ENCODE data around the gene MPHOSPH10. TPM values are rescaled to one million over a fixed set of nuclear protein-coding genes. Genes with fewer than 3 reads are reported as not detected.
"Not testable (repeated sequence)": the region's sequence is repeated elsewhere in the genome, so short reads cannot be mapped to it uniquely, and the experiment has no call there.

Gene MPHOSPH10
- polyA plus RNA-seq, 1 donor = 34.4 TPM

- 40% methylated on average over 1 of the region's 1 CpG for WGBS (ENCODE audit: insufficient coverage, low lambda C conversion rate)
- peak; percentile 10 to 39 for DNase-seq
These were observed 42.7 kb downstream of the MPHOSPH10 start for GRCh38 chr2:71173096-71173495.

GRCh38 chr2:71174207-71174606 lies 43.8 kb downstream of the MPHOSPH10 start:
- Histone ChIP-seq H3K4me1 (ENCODE audit: control insufficient read depth, insufficient read depth, low read length) (no peaks in the 10 kb centered on the region), H3K4me3 (ENCODE audit: low read length) (no peak overlapping the region), H3K27me3 (ENCODE audit: control insufficient read depth, insufficient read depth, low read length) (no peaks in the 10 kb centered on the region), H3K27ac (ENCODE audit: low read length) (no peak overlapping the region), H3K36me3 (ENCODE audit: control insufficient read depth, insufficient read depth, low read length) (no peaks in the 10 kb centered on the region), H3K9me3 (ENCODE audit: control insufficient read depth, low read depth, low read length) (no peaks in the 10 kb centered on the region)
- no CpG with 5 or more reads among the region's 3 CpGs for WGBS (ENCODE audit: insufficient coverage, low lambda C conversion rate)
- DNase-seq = no peak

More at GRCh38 chr2:71173096-71173495, 42.7 kb downstream of the MPHOSPH10 start:
- Histone ChIP-seq H3K4me1 (ENCODE audit: control insufficient read depth, insufficient read depth, low read length) (no peaks in the 10 kb centered on the region), H3K27ac (ENCODE audit: low read length) (no peak overlapping the region), H3K36me3 (ENCODE audit: control insufficient read depth, insufficient read depth, low read length) (no peaks in the 10 kb centered on the region), H3K9me3 (ENCODE audit: control insufficient read depth, low read depth, low read length) (no peaks in the 10 kb centered on the region), H3K27me3 (ENCODE audit: control insufficient read depth, insufficient read depth, low read length) (no peaks in the 10 kb centered on the region), H3K4me3 (ENCODE audit: low read length) (no peak overlapping the region)

GRCh38 chr2:71178836-71179235 lies 48.4 kb downstream of the MPHOSPH10 start:
- not testable (repeated sequence) for DNase-seq; H3K27ac ChIP-seq (ENCODE audit: low read length); H3K27me3 ChIP-seq (ENCODE audit: control insufficient read depth, insufficient read depth, low read length); H3K4me3 ChIP-seq (ENCODE audit: low read length); H3K4me1 ChIP-seq (ENCODE audit: control insufficient read depth, insufficient read depth, low read length); H3K36me3 ChIP-seq (ENCODE audit: control insufficient read depth, insufficient read depth, low read length); H3K9me3 ChIP-seq (ENCODE audit: control insufficient read depth, low read depth, low read length)
- WGBS (ENCODE audit: insufficient coverage, low lambda C conversion rate) = no CpG with 5 or more reads among the region's 8 CpGs

GRCh38 chr2:71181316-71181715 lies 50.9 kb downstream of the MPHOSPH10 start:
- no peak for DNase-seq
- Histone ChIP-seq H3K4me1 (ENCODE audit: control insufficient read depth, insufficient read depth, low read length) (no peaks in the 10 kb centered on the region), H3K4me3 (ENCODE audit: low read length) (no peak overlapping the region), H3K9me3 (ENCODE audit: control insufficient read depth, low read depth, low read length) (no peaks in the 10 kb centered on the region), H3K27me3 (ENCODE audit: control insufficient read depth, insufficient read depth, low read length) (no peaks in the 10 kb centered on the region), H3K27ac (ENCODE audit: low read length) (no peak overlapping the region), H3K36me3 (ENCODE audit: control insufficient read depth, insufficient read depth, low read length) (no peaks in the 10 kb centered on the region)
- 0% methylated on average over 1 of the region's 2 CpGs for WGBS (ENCODE audit: insufficient coverage, low lambda C conversion rate)

- H3K27me3 ChIP-seq (ENCODE audit: control insufficient read depth, insufficient read depth, low read length); H3K36me3 ChIP-seq (ENCODE audit: control insufficient read depth, insufficient read depth, low read length); H3K4me3 ChIP-seq (ENCODE audit: low read length); H3K9me3 ChIP-seq (ENCODE audit: control insufficient read depth, low read depth, low read length); H3K27ac ChIP-seq (ENCODE audit: low read length); DNase-seq; H3K4me1 ChIP-seq (ENCODE audit: control insufficient read depth, insufficient read depth, low read length): not testable (repeated sequence)
- WGBS (ENCODE audit: insufficient coverage, low lambda C conversion rate) = 43% methylated on average over 1 of the region's 5 CpGs
These were observed 53.1 kb downstream of the MPHOSPH10 start for GRCh38 chr2:71183306-71184115.

GRCh38 chr2:71186973-71187372 lies 56.5 kb downstream of the MPHOSPH10 start:
- Histone ChIP-seq H3K27me3 (ENCODE audit: control insufficient read depth, insufficient read depth, low read length) (no peaks in the 10 kb centered on the region), H3K9me3 (ENCODE audit: control insufficient read depth, low read depth, low read length) (no peaks in the 10 kb centered on the region), H3K36me3 (ENCODE audit: control insufficient read depth, insufficient read depth, low read length) (no peaks in the 10 kb centered on the region), H3K4me3 (ENCODE audit: low read length) (no peak overlapping the region), H3K27ac (ENCODE audit: low read length) (no peak overlapping the region), H3K4me1 (ENCODE audit: control insufficient read depth, insufficient read depth, low read length) (no peaks in the 10 kb centered on the region)
- no peak for DNase-seq
- WGBS (ENCODE audit: insufficient coverage, low lambda C conversion rate) = no CpG with 5 or more reads among the region's 1 CpG

GRCh38 chr2:71187589-71187988 lies 57.2 kb downstream of the MPHOSPH10 start:
- no CpG with 5 or more reads among the region's 2 CpGs for WGBS (ENCODE audit: insufficient coverage, low lambda C conversion rate)

GRCh38 chr2:71190656-71191569 lies 60.5 kb downstream of the MPHOSPH10 start:
- Histone ChIP-seq H3K27me3 (ENCODE audit: control insufficient read depth, insufficient read depth, low read length) (no peaks in the 10 kb centered on the region), H3K4me1 (ENCODE audit: control insufficient read depth, insufficient read depth, low read length) (no peaks in the 10 kb centered on the region), H3K27ac (ENCODE audit: low read length) (no peak overlapping the region), H3K4me3 (ENCODE audit: low read length) (no peak overlapping the region), H3K9me3 (ENCODE audit: control insufficient read depth, low read depth, low read length) (no peaks in the 10 kb centered on the region), H3K36me3 (ENCODE audit: control insufficient read depth, insufficient read depth, low read length) (no peaks in the 10 kb centered on the region)
- 80% methylated on average over 1 of the region's 3 CpGs for WGBS (ENCODE audit: insufficient coverage, low lambda C conversion rate)
- DNase-seq = no peak

More at GRCh38 chr2:71187589-71187988, 57.2 kb downstream of the MPHOSPH10 start:
- H3K4me1 ChIP-seq (ENCODE audit: control insufficient read depth, insufficient read depth, low read length) = no peaks in the 10 kb centered on the region
- H3K9me3 ChIP-seq (ENCODE audit: control insufficient read depth, low read depth, low read length) = no peaks in the 10 kb centered on the region
- no peak overlapping the region for H3K4me3 ChIP-seq (ENCODE audit: low read length)
- no peak for DNase-seq
- H3K27ac ChIP-seq (ENCODE audit: low read length) = no peak overlapping the region
- H3K27me3 ChIP-seq (ENCODE audit: control insufficient read depth, insufficient read depth, low read length) = no peaks in the 10 kb centered on the region
- H3K36me3 ChIP-seq (ENCODE audit: control insufficient read depth, insufficient read depth, low read length) = no peaks in the 10 kb centered on the region

GRCh38 chr2:71191570-71191943 lies 61.1 kb downstream of the MPHOSPH10 start:
- Histone ChIP-seq H3K4me1 (ENCODE audit: control insufficient read depth, insufficient read depth, low read length) (no peaks in the 10 kb centered on the region), H3K27me3 (ENCODE audit: control insufficient read depth, insufficient read depth, low read length) (no peaks in the 10 kb centered on the region), H3K9me3 (ENCODE audit: control insufficient read depth, low read depth, low read length) (no peaks in the 10 kb centered on the region), H3K27ac (ENCODE audit: low read length) (no peak overlapping the region), H3K4me3 (ENCODE audit: low read length) (no peak overlapping the region), H3K36me3 (ENCODE audit: control insufficient read depth, insufficient read depth, low read length) (no peaks in the 10 kb centered on the region)
- no peak for DNase-seq
- 100% methylated on average over 1 of the region's 3 CpGs for WGBS (ENCODE audit: insufficient coverage, low lambda C conversion rate)
